NB4 (cell line): Measurements from ENCODE around the gene HOXC4.

Source experiments
- CTCF ChIP-seq: IDR thresholded peaks from one replicate; pipeline ENCODE4 v1.5.1; 2012; ENCODE audit warnings: low read depth, low read length
- POLR2A ChIP-seq: IDR thresholded peaks from 2 replicates; pipeline ENCODE4 v1.6.1; 2011; ENCODE audit warnings: mild to moderate bottlenecking; ENCODE audit not compliant: insufficient read length; ENCODE audit errors: extremely low read depth

GRCh38 chr12:54019924-54020590, 33.6 kb upstream of the HOXC4 start:
- no peak for TF ChIP-seq CTCF
- TF ChIP-seq POLR2A, result no peak
